GM23338 (cell line): ENCODE data around the gene NPC1. TPM values are rescaled to one million over a fixed set of nuclear protein-coding genes. Genes with fewer than 3 reads are reported as not detected.
"Not testable (repeated sequence)": the region's sequence is repeated elsewhere in the genome, so short reads cannot be mapped to it uniquely, and the experiment has no call there.

Experiments
- ATAC-seq: fragments of 200-7000 bp; cut with Tn5 transposase; 3 replicates; pipeline ENCODE4 v1.9.1; 2020
- DNase-seq: peaks from one replicate; pipeline ENCODE4 v3.0.0-alpha.2; 2015; ENCODE audit warnings: low spot score
- H2AFZ ChIP-seq: fragments of 200-600 bp; sonication (generic); 2 replicates; pipeline ENCODE4 v1.8.0; 2016; ENCODE audit warnings: antibody characterized with exemption, mild to moderate bottlenecking, moderate library complexity
- H3F3A ChIP-seq: fragments of 200-600 bp; sonication (generic); replicated peaks from 2 replicates; pipeline ENCODE4 v1.8.0; 2017; ENCODE audit warnings: antibody characterized with exemption, mixed run types, low read depth
- H3K27ac ChIP-seq: fragments of 200-600 bp; sonication (generic); 2 replicates; pipeline ENCODE4 v1.6.1; 2016; ENCODE audit warnings: low read depth
- H3K27me3 ChIP-seq: fragments of 200-600 bp; sonication (generic); 2 replicates; pipeline ENCODE4 v1.8.0; 2016; ENCODE audit warnings: mild to moderate bottlenecking, mixed run types, moderate library complexity; ENCODE audit not compliant: insufficient read depth
- H3K36me3 ChIP-seq: fragments of 200-600 bp; sonication (generic); 2 replicates; pipeline ENCODE4 v1.8.0; 2016; ENCODE audit warnings: mild to moderate bottlenecking; ENCODE audit not compliant: insufficient read depth
- H3K4me1 ChIP-seq: fragments of 200-600 bp; sonication (generic); 2 replicates; pipeline ENCODE4 v1.8.0; 2016; ENCODE audit warnings: mild to moderate bottlenecking, moderate library complexity; ENCODE audit not compliant: insufficient read depth
- H3K4me2 ChIP-seq: fragments of 200-600 bp; sonication (generic); 2 replicates; pipeline ENCODE4 v1.7.1; 2017; ENCODE audit warnings: mixed run types
- H3K4me3 ChIP-seq: fragments of 200-600 bp; sonication (generic); 2 replicates; pipeline ENCODE4 v1.6.1; 2016; ENCODE audit warnings: mixed run types
- H3K79me2 ChIP-seq: fragments of 200-600 bp; sonication (generic); replicated peaks from 2 replicates; pipeline ENCODE4 v1.8.0; 2017; ENCODE audit warnings: mild to moderate bottlenecking; ENCODE audit not compliant: insufficient read depth
- H3K9me2 ChIP-seq: fragments of 200-600 bp; sonication (generic); 2 replicates; pipeline ENCODE4 v1.8.0; 2017; ENCODE audit not compliant: insufficient read depth
- H4K20me1 ChIP-seq: fragments of 200-600 bp; sonication (generic); replicated peaks from 2 replicates; pipeline ENCODE4 v1.8.0; 2017; ENCODE audit warnings: mild to moderate bottlenecking; ENCODE audit not compliant: insufficient read depth
- H3K27ac Mint-ChIP-seq: 2 replicates; pipeline ENCODE4 v1.8.0; 2020; ENCODE audit warnings: inconsistent platforms, mild to moderate bottlenecking, moderate library complexity, mixed read lengths
- H3K27me3 Mint-ChIP-seq: 3 replicates; pipeline ENCODE4 v1.8.0; 2022; ENCODE audit warnings: low read depth, mild to moderate bottlenecking, moderate library complexity, mixed read lengths, inconsistent platforms; ENCODE audit not compliant: insufficient read depth, poor library complexity
- H3K36me3 Mint-ChIP-seq: 3 replicates; pipeline ENCODE4 v1.8.0; 2021; ENCODE audit warnings: low read depth, mild to moderate bottlenecking, inconsistent platforms, moderate library complexity, mixed read lengths
- H3K4me1 Mint-ChIP-seq: 3 replicates; pipeline ENCODE4 v1.8.0; 2020; ENCODE audit warnings: mild to moderate bottlenecking, inconsistent platforms, mixed read lengths
- H3K4me3 Mint-ChIP-seq: 3 replicates; pipeline ENCODE4 v1.8.0; 2021; ENCODE audit warnings: moderate library complexity, mild to moderate bottlenecking, inconsistent platforms, mixed read lengths
- H3K9me3 Mint-ChIP-seq: 3 replicates; pipeline ENCODE4 v1.8.0; 2020; ENCODE audit warnings: moderate library complexity, mild to moderate bottlenecking, inconsistent platforms, mixed read lengths
- ETS1 ChIP-seq: IDR thresholded peaks from 2 replicates; pipeline ENCODE4 v1.6.1; 2016; ENCODE audit warnings: antibody characterized with exemption
- POLR2AphosphoS5 ChIP-seq: IDR thresholded peaks from 2 replicates; pipeline ENCODE4 v1.6.1; 2016; ENCODE audit warnings: antibody characterized with exemption, low read depth
- STAT1 ChIP-seq: IDR thresholded peaks from one replicate; pipeline ENCODE4 v1.6.1; 2016; ENCODE audit warnings: antibody characterized with exemption; ENCODE audit not compliant: unreplicated experiment
- ZNF462 ChIP-seq: fragments of 250-450 bp; sonication (Bioruptor Pico); IDR thresholded peaks from 2 replicates; pipeline ENCODE4 v1.5.0; 2020; ENCODE audit warnings: mild to moderate bottlenecking, moderate library complexity
- polyA plus RNA-seq: library from polyadenylated mRNA; unstranded; fragments of >200 nt; fragmentation: Nextera tagmentation; extraction: Ambion mirVana; gene quantifications from 2 replicates; pipeline ENCODE4 v1.2.1, GENCODE V29; 2016
- total RNA-seq: library from RNA; depleted of rRNA; stranded (reverse); fragments of >200 nt; shearing (Covaris generic); gene quantifications from 2 replicates; pipeline ENCODE4 v1.2.3, GENCODE V29; 2014

The NPC1 gene
- total and polyA plus RNA-seq, 2 experiments from 2014 or later = 18.4 to 45.1 TPM

- TF ChIP-seq ZNF462 (CRISPR knock-in tag) (no peak), POLR2AphosphoS5 (no peak), ETS1 (no peak)
Observed at GRCh38 chr18:23494992-23495391, 91.3 kb downstream of the NPC1 start (continued).

GRCh38 chr18:23493654-23494053 lies 92.7 kb downstream of the NPC1 start:
- Histone ChIP-seq H3K36me3 (no peaks in the 10 kb centered on the region), H4K20me1 (no peaks in the 10 kb centered on the region), H3K27ac (no peak overlapping the region), H3K4me3 (no peak overlapping the region), H3F3A (no peaks in the 10 kb centered on the region), H2AFZ (no peak overlapping the region), H3K79me2 (no peaks in the 10 kb centered on the region), H3K9me2 (no peaks in the 10 kb centered on the region), H3K4me2 (no peak overlapping the region), H3K27me3 (no peaks in the 10 kb centered on the region), H3K4me1 (no peaks in the 10 kb centered on the region)
- TF ChIP-seq STAT1 = no peak
- no peak for TF ChIP-seq POLR2AphosphoS5
- ATAC-seq = no peak
- Mint-ChIP-seq H3K9me3 (peaks cover 5% of the 10 kb centered on the region; the same call in 1 of the 3 replicates), H3K27me3 (peaks cover 6% of the 10 kb centered on the region), H3K4me1 (no peaks in the 10 kb centered on the region), H3K4me3 (no peak overlapping the region), H3K27ac (no peak overlapping the region), H3K36me3 (no peaks in the 10 kb centered on the region)
- no peak for DNase-seq

GRCh38 chr18:23489586-23489985 lies 96.7 kb downstream of the NPC1 start:
- DNase-seq, H2AFZ ChIP-seq, H3K4me2 ChIP-seq, H3K9me3 Mint-ChIP-seq, H3K36me3 ChIP-seq, H3K79me2 ChIP-seq, H3K9me2 ChIP-seq, H3K4me3 ChIP-seq, H3K36me3 Mint-ChIP-seq, H3K27ac ChIP-seq, H3K27me3 Mint-ChIP-seq, H4K20me1 ChIP-seq, H3K4me3 Mint-ChIP-seq, H3K27ac Mint-ChIP-seq, H3K27me3 ChIP-seq, H3F3A ChIP-seq, ATAC-seq: not testable (repeated sequence)
- peaks cover 14% of the 10 kb centered on the region for H3K4me1 ChIP-seq
- H3K4me1 Mint-ChIP-seq = peaks cover 13% of the 10 kb centered on the region; the same call in 2 of the 3 replicates
